AG08396 (cell line): Measurements from ENCODE around the gene NID1.
A peak's percentile ranks its signal among the peaks of the same experiment; 100 is the strongest.
"Not testable (repeated sequence)": the region's sequence is repeated elsewhere in the genome, so short reads cannot be mapped to it uniquely, and the experiment has no call there.

Experiments used
- DNase-seq: peaks from one replicate; pipeline ENCODE4 v3.0.0; 2012; ENCODE audit warnings: low spot score, mixed read lengths

The NID1 gene

GRCh38 chr1:235996048-235996785, 68.7 kb downstream of the NID1 start:
- no peak for DNase-seq

GRCh38 chr1:235995511-235995910, 69.4 kb downstream of the NID1 start:
- DNase-seq, result no peak

GRCh38 chr1:235993652-235994051, 71.2 kb downstream of the NID1 start:
- no peak for DNase-seq

- no peak for DNase-seq
Measured at GRCh38 chr1:235992868-235993267, 72.0 kb downstream of the NID1 start.

GRCh38 chr1:235992346-235992745, 72.5 kb downstream of the NID1 start:
- no peak for DNase-seq

- no peak for DNase-seq
Measured at GRCh38 chr1:235990330-235990795, 74.5 kb downstream of the NID1 start.

- no peak for DNase-seq
Measured at GRCh38 chr1:235989105-235989504, 75.8 kb downstream of the NID1 start.

- no peak for DNase-seq
Measured at GRCh38 chr1:235986869-235987268, 78.0 kb downstream of the NID1 start.

- DNase-seq, result peak; percentile 62
Measured at GRCh38 chr1:235984041-235984825, 80.7 kb downstream of the NID1 start.

GRCh38 chr1:235980976-235981375, 83.9 kb downstream of the NID1 start:
- no peak for DNase-seq

GRCh38 chr1:235979716-235980333, 85.1 kb downstream of the NID1 start:
- DNase-seq, result no peak

- no peak for DNase-seq
Measured at GRCh38 chr1:235979176-235979575, 85.7 kb downstream of the NID1 start.

- no peak for DNase-seq
Measured at GRCh38 chr1:235976490-235976889, 88.4 kb downstream of the NID1 start.

GRCh38 chr1:235974616-235975015, 90.3 kb downstream of the NID1 start:
- DNase-seq, result no peak

- not testable (repeated sequence) for DNase-seq
Measured at GRCh38 chr1:235972691-235973090, 92.2 kb downstream of the NID1 start.

- DNase-seq, result peak; percentile 38
Measured at GRCh38 chr1:235972311-235972689, 92.6 kb downstream of the NID1 start.

GRCh38 chr1:235971571-235972310, 93.1 kb downstream of the NID1 start:
- peak; percentile 86 for DNase-seq

GRCh38 chr1:235971020-235971419, 93.9 kb downstream of the NID1 start:
- DNase-seq, result no peak

- DNase-seq, result no peak
Measured at GRCh38 chr1:235968831-235969230, 96.1 kb downstream of the NID1 start.

- DNase-seq, result not testable (repeated sequence)
Measured at GRCh38 chr1:235966134-235966533, 98.8 kb downstream of the NID1 start.

GRCh38 chr1:235960809-235961208, 104.1 kb downstream of the NID1 start:
- no peak for DNase-seq

- no peak for DNase-seq
Measured at GRCh38 chr1:235958021-235958420, 106.9 kb downstream of the NID1 start.
